ENCODE data around the gene ZCCHC24. TPM values are rescaled to one million over a fixed set of nuclear protein-coding genes. Genes with fewer than 3 reads are reported as not detected.

ZCCHC24 gene
- total RNA-seq, 4 donors from 2014 or later: 47.1 to 73.6 (median 55.5) TPM

DNA sequence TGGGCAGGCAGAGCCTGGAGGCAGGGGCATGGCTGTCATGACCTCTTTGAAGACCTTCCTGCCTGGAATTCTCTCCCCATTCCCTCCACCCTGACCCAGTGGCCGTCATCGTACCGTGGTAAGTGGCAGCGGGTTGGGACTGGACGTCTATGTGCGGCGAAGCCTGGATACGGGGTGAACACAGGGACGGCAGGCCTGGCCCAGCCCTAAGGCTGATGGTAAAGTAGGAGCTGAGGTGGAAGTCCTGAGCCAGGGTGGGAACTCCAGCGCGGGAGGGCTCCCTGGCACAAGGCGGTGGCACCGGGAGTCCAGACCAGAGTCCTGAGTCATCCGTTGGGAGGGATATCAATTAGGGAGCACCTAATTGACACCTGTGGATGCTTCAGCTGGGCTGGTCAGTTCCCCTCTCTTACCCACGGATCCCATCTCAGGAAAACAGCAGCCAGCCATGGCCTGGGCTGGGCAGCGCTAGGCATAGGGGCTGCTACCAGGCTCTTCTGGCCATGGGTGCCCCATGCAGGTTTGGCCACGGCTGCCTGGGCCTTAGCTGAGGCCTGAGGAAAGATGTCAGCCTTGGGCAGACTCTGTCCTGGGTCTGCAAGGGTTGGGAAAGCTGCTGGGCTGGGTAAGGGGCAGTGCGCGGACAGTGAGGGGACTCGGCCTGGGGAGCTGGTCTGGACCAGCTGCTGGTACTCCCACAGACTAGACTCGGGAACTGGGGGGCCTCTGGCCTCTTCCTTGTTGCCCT, 94.8 kb downstream of the ZCCHC24 start:
- DNase-seq (ENCODE audit: low spot score) (no peak), ATAC-seq (ENCODE audit: low FRiP score) (no peak)
- TF ChIP-seq, protein P1, sequence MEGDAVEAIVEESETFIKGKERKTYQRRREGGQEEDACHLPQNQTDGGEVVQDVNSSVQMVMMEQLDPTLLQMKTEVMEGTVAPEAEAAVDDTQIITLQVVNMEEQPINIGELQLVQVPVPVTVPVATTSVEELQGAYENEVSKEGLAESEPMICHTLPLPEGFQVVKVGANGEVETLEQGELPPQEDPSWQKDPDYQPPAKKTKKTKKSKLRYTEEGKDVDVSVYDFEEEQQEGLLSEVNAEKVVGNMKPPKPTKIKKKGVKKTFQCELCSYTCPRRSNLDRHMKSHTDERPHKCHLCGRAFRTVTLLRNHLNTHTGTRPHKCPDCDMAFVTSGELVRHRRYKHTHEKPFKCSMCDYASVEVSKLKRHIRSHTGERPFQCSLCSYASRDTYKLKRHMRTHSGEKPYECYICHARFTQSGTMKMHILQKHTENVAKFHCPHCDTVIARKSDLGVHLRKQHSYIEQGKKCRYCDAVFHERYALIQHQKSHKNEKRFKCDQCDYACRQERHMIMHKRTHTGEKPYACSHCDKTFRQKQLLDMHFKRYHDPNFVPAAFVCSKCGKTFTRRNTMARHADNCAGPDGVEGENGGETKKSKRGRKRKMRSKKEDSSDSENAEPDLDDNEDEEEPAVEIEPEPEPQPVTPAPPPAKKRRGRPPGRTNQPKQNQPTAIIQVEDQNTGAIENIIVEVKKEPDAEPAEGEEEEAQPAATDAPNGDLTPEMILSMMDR (IDR thresholded peaks at IDR 0.05): no peak

DNA sequence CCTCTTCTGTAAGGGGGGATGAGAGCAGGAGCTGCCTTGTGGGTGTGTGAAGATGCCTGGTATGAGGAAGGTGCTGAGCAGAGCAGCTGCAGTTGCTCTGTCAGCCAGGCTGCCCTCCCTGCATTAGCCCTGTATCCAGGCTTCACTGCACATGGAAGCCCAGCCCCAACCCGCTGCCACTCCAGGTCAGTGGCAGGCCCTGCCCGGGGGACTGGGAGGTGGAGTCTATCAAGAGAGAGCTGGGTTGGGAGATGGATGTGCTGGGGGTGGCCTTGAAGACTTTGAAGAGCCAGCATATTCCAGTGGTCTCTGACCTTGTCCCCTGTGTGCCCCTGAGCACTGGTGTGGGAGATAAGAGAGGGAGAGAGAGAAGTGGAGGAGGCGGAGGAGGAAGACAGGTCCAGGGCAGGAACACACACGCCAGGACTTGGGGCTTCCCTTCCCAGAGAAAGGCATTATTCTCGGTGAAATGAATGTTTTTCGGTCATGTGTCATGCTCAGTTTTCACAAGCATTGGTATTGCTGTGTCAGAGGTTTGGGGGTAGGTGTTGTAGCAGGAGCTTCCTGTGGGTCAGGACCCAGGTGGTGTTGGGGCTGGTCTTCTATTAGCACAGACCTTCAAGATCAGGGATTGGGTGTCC, 95.5 kb downstream of the ZCCHC24 start:
- DNase-seq (ENCODE audit: low spot score) (no peak), ATAC-seq (ENCODE audit: low FRiP score) (no peak)
- TF ChIP-seq, protein P1 (IDR thresholded peaks at IDR 0.05): no peak

- no peak for DNase-seq (ENCODE audit: low spot score)
- ATAC-seq (ENCODE audit: low FRiP score): no peak
- TF ChIP-seq, protein P1 (IDR thresholded peaks at IDR 0.05): no peak
Observed at GRCh38 chr10:79349072-79349491, 96.3 kb downstream of the ZCCHC24 start.

- TF ChIP-seq, protein P1 (IDR thresholded peaks at IDR 0.05): no peak
- ATAC-seq (ENCODE audit: low FRiP score) (no peak), DNase-seq (ENCODE audit: low spot score) (no peak)
Observed at GRCh38 chr10:79348640-79348988, 96.8 kb downstream of the ZCCHC24 start.

- ATAC-seq (ENCODE audit: low FRiP score): peak; percentile 64
- peak; percentile 41 for DNase-seq (ENCODE audit: low spot score)
- TF ChIP-seq, protein P1 (IDR thresholded peaks at IDR 0.05): no peak
Observed at GRCh38 chr10:79347894-79348639, 97.4 kb downstream of the ZCCHC24 start.

DNA sequence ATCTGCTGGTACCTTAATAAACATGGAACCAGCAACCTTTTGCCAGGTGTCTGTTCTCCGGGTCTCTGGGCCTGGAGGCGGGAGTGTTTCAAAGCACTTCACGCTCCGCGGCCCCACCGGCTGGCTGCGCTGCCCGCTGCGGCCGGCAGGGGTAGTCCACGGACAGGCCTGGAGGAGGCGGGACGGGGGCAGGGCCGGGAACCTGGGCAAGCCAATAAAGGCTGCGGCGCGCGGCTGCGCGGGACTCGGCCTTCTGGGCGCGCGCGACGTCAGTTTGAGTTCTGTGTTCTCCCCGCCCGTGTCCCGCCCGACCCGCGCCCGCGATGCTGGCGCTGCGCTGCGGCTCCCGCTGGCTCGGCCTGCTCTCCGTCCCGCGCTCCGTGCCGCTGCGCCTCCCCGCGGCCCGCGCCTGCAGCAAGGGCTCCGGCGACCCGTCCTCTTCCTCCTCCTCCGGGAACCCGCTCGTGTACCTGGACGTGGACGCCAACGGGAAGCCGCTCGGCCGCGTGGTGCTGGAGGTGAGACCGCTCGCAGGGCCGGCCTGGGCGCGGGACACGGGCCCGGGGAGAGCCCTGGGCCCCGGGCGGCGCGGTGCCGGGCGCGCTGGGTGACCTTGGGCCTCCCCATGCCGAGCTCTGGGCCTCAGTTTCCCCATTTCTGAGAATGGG, 98.1 kb downstream of the ZCCHC24 start, which contains the start of gene PPIF:
Gene PPIF, plus strand, starts transcription at position 244 of the 668 bp plus-strand sequence. Its CDS starts 80 bp downstream, at position 324.
- ATAC-seq (ENCODE audit: low FRiP score) (peak; percentile 92), DNase-seq (ENCODE audit: low spot score) (peak; percentile 86)
- TF ChIP-seq, protein P1 (IDR thresholded peaks at IDR 0.05): peak; percentile 70 to 82 (median 80)

Measured in omental fat pad (tissue), 4 donors.